ENCODE measurements around the gene CAV1.

DNA sequence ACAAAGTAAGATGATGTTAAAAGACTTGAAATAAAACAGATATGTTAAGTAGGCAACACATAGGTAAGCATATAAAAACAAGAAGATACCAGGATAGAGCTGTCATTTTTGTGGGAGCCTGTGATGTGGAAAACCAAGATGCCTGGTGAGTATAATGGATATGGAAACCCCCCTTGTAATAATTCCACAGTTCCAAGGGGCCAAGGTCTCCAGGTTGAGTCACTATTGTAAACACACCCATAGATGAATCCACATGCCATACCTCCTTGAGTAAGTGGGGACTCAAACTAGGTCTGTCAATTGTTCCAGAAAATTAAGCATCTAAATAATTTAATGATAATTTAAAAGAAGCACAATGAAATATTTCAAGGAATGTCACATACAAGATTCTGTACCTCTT, 15.9 kb downstream of the CAV1 start:
- TF ChIP-seq POLR2AphosphoS5 (IDR thresholded peaks at IDR 0.05; ENCODE audit: low read depth, low read length) (no peak), POLR2A (IDR thresholded peaks at IDR 0.05; ENCODE audit: low read depth, low read length) (no peak), TAF1 (IDR thresholded peaks at IDR 0.05; ENCODE audit: low read depth, low read length) (no peak), PAX5 (IDR thresholded peaks at IDR 0.05; ENCODE audit: insufficient read depth, low read length, severe bottlenecking) (no peak), SPI1 (IDR thresholded peaks at IDR 0.05; ENCODE audit: low read depth, low read length) (no peak), POU2F2 (IDR thresholded peaks at IDR 0.05; ENCODE audit: low read depth, low read length) (no peak)

Data from GM12891 (cell line).